SIG-M5 treated with dmso at 0.1 percent for 504 hours (cell line): Measurements from ENCODE around the gene DTYMK.
"Not testable (repeated sequence)": the region's sequence is repeated elsewhere in the genome, so short reads cannot be mapped to it uniquely, and the experiment has no call there.

Source experiments
- DNase-seq: peaks from one replicate; lab custom pipeline; 2025; ENCODE audit not compliant: unreplicated experiment; lab: John Stamatoyannopoulos, UW

The DTYMK gene

GRCh38 chr2:241672243-241673188 is 14.1 kb downstream of the DTYMK start:
- DNase-seq: no peak

GRCh38 chr2:241671457-241672240 is 15.0 kb downstream of the DTYMK start:
- no peak for DNase-seq

GRCh38 chr2:241670333-241671110 is 16.1 kb downstream of the DTYMK start:
- DNase-seq: no peak

- DNase-seq: no peak
Measured at GRCh38 chr2:241668839-241669238, 17.8 kb downstream of the DTYMK start.

- no peak for DNase-seq
Measured at GRCh38 chr2:241668354-241668753, 18.3 kb downstream of the DTYMK start.

GRCh38 chr2:241666627-241667400 is 19.8 kb downstream of the DTYMK start:
- DNase-seq: no peak

- no peak for DNase-seq
Measured at GRCh38 chr2:241665731-241666440, 20.7 kb downstream of the DTYMK start.

GRCh38 chr2:241662731-241663130 is 23.9 kb downstream of the DTYMK start:
- not testable (repeated sequence) for DNase-seq

GRCh38 chr2:241660593-241661213 is 25.9 kb downstream of the DTYMK start:
- DNase-seq: no peak

- DNase-seq: peak; percentile 66
Measured at GRCh38 chr2:241659150-241659739, 27.4 kb downstream of the DTYMK start.

GRCh38 chr2:241658296-241658695 is 28.3 kb downstream of the DTYMK start:
- DNase-seq: no peak

- DNase-seq: no peak
Measured at GRCh38 chr2:241657786-241658254, 28.8 kb downstream of the DTYMK start.

- DNase-seq: no peak
Measured at GRCh38 chr2:241656190-241656741, 30.3 kb downstream of the DTYMK start.

- DNase-seq: no peak
Measured at GRCh38 chr2:241655516-241656189, 31.0 kb downstream of the DTYMK start.

GRCh38 chr2:241654551-241654950 is 32.1 kb downstream of the DTYMK start:
- DNase-seq: no peak

- DNase-seq: no peak
Measured at GRCh38 chr2:241653210-241653750, 33.3 kb downstream of the DTYMK start.

GRCh38 chr2:241652722-241653121 is 33.9 kb downstream of the DTYMK start:
- DNase-seq: no peak

- DNase-seq: no peak
Measured at GRCh38 chr2:241652142-241652541, 34.5 kb downstream of the DTYMK start.
